Activated CD4-positive, alpha-beta T cell treated with anti-CD3 and anti-CD28 coated beads, Interleukin-2, amount 50 U/mL, for 24 hours (primary cell): ENCODE measurements around the gene AMN1.
A peak's percentile ranks its signal among the peaks of the same experiment; 100 is the strongest.
"Not testable (repeated sequence)": the region's sequence is repeated elsewhere in the genome, so short reads cannot be mapped to it uniquely, and the experiment has no call there.

Experiments
- DNase-seq, 2 donors: peaks; one replicate each; pipeline ENCODE4 v3.0.0-alpha.2; 2020; ENCODE audit warnings: low read depth in 1 of 2, low spot score in 1 of 2

AMN1 gene

GRCh38 chr12:31687101-31687527 lies 41.7 kb downstream of the AMN1 start:
- DNase-seq = no peak

- DNase-seq = no peak
Measured at GRCh38 chr12:31685801-31686200, 43.0 kb downstream of the AMN1 start.

- DNase-seq = peak; percentile 23 to 65
Measured at GRCh38 chr12:31682136-31682962, 46.5 kb downstream of the AMN1 start.

DNA sequence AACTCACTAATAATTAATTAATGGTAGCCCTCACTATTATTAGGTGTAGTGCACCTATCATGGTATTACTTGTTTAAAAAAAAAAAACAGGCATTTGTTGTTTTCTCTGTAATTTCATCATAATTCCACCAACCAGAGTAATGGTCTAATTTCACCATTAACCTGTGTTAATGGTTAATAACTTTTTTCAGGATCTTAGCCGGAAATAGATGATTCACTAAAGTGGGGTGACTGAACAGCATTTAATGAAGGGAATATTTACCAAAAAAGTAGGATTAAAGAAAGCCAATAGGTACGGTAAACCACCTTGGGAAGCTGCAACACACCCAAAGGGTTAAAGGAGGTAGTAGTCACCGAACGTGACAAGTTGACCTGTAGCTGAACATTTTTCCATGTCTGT lies 56.3 kb downstream of the AMN1 start:
- DNase-seq = no peak

DNA sequence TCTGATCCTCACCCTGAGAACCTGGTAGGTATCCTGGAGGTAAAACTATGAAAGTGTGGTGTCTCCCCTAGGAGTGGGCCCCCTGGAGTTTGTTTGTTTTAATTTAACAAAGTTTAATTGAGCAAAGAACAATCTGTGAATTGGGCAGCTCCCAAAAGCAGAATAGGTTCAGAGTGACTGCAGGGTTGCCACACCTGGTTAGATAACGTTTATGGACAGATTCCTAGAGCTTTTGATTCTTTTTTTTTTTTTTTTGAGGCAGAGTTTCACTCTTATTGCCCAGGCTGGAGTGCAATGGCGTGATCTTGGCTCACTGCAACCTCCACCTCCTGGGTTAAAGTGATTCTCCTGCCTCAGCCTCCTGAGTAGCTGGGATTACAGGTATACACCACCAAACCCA lies 59.2 kb downstream of the AMN1 start:
- not testable (repeated sequence) for DNase-seq

- no peak for DNase-seq
Measured at GRCh38 chr12:31669020-31669419, 59.8 kb downstream of the AMN1 start.

GRCh38 chr12:31664038-31664437 lies 64.8 kb downstream of the AMN1 start:
- DNase-seq = no peak

GRCh38 chr12:31663576-31663975 lies 65.2 kb downstream of the AMN1 start:
- no peak for DNase-seq

GRCh38 chr12:31662176-31662849 lies 66.5 kb downstream of the AMN1 start:
- no peak for DNase-seq

DNA sequence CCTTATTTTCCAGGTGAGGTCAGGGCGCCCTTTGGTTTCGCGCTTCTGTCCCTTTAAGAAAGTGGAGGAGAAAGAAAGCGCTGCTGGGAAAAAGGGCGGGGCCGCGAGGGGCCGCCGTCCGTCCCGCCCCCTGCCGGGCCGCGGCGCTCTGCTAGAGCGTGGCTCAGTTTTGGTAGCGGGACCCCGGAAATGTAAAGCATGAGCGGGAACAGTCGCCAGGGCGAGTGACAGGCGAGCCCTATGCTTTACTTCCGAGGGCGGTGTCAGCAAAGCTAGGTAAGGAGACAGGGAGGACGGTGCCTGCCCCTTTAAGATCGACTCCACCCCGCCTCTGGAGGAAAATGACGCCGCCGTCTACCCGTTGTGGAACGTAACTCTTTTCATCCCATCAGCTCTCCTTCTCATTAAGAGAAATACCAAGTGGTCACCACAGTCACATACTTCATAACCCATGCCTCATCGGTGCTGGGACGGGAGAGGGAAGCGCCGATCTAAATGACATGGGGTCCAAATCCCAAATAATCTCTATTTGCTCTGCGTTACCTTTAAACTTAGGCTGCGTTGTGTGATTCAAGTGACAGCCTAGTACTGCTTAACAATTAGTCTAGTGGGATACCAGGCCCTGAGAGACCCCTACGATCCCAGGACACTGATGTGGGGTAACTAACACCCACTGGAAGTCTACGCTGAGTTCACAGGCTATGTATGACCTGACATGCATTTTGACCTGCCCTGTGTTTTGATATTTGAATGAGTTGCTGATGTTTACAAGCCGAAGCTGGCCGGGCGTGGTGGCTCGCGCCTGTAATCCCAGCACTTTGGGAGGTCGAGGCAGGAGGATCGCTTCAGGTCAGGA lies 69.5 kb downstream of the AMN1 start, which contains the start of gene ETFBKMT:
Gene ETFBKMT, plus strand, starts transcription at position 602 of the 856 bp plus-strand sequence. CDS start 2,266 bp downstream, outside the sequence.
- peak; percentile 79 to 92 for DNase-seq

DNA sequence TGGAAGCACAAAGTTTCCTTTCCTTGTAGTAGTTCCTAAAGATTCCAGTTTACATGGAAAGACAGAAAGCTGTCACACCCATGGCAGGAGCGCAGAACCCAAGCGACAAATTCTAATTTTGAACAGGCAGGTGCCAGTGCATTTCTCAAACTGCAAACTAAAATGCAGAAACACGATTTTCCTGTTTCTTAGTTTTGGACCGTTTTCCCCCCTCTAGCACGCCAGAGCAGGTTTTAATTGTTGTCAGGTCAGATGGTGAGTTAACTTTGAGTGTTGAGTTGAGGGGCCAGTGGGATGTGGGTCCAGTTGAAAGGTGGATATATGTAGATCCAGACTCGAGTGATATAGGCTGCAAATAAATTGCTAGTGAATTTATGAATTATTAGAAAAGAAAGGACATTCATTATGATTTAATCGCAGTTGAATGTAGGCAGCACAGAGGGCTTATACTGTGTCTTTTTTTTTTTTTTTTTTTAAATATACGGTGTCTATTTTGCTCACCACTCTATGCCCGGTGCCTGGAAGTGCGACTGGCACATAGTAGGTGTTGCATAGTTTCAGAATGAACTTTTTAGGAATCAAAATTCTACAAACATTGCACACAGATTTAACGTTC lies 70.2 kb downstream of the AMN1 start:
- no peak for DNase-seq

DNA sequence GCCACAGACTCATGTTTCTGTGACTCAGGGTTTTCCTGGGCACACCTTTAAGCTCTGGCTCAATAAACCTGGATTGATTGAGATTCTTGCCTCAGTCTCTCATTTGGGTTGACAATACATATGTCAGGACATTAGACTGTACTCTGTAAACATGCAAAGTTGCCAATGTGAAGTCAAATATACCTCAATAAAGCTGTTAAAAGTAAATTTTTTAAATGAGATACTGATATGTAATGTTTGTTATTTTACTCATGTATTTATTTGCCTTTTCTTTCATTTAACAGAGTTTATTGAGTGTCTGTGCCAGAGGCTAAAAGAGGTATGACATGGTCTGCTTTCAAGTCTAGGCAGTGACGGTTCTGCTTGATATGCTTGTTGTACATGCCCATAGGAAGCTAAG lies 73.0 kb downstream of the AMN1 start:
- no peak for DNase-seq

- no peak for DNase-seq
Measured at GRCh38 chr12:31655208-31655607, 73.6 kb downstream of the AMN1 start.

DNA sequence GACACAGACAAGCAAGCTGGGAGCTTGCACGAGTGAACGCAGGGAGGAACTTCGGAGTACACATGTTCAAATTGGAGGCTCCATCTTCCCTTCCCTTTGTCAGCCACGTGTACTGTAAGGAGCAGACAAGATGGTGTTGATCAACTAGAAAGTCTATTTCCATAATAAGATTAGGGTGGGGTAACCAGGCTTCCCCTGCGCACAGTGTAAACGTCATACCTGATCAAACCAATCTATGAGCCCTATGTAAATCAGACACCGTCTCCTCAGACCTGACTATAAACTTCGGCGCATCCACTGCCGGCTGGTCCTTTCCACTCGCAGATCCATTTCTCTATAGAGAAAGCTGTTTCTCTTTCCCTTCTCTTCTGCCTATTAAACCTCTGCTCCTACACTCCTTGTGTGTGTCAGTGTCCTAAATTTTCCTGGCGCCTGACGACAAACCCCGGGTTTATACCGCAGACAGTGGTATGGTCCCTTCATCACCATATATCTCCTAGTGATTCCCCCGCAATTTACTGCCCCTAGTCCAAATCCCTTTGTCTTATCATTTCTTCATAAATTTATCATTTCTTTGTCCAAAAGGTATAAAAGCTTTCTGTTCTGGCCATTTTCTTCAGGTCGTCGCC lies 76.8 kb downstream of the AMN1 start:
- DNase-seq = no peak

- no peak for DNase-seq
Measured at GRCh38 chr12:31650918-31651317, 77.9 kb downstream of the AMN1 start.

GRCh38 chr12:31647086-31647491 lies 81.7 kb downstream of the AMN1 start:
- DNase-seq = no peak

- DNase-seq = no peak
Measured at GRCh38 chr12:31645924-31646323, 82.9 kb downstream of the AMN1 start.

- no peak for DNase-seq
Measured at GRCh38 chr12:31644536-31644935, 84.3 kb downstream of the AMN1 start.

DNA sequence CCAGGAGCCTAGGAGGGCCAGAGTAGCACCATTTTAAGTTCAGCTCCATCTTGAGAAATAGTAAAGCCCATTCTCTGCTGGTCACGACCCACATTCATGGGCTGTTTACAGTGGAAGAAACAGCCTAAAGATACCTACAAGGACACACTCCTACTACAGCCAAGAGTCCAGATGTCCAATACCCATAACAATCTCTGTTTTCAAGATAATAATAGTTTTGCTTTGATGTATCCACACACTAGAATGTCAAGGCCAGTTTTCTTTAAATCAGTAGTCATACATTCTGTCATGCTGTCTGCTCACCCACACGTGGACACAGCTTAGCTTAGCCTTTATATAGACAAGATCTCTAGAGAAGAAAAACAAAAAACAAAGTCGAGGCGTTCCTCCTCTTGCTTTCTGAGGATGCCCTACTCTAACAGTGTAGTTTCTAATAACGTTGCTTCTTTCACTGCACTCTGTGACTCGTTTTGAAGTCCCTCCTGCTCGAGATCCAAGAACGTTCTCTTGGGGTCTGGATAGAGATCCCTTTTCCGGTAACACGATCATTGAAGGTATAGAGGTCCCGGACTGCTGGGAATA lies 87.2 kb downstream of the AMN1 start:
- no peak for DNase-seq

GRCh38 chr12:31634620-31635019 lies 94.2 kb downstream of the AMN1 start:
- DNase-seq = no peak
